Gastrocnemius medialis (tissue), 4 donors: ENCODE data around the gene PRKG1.

Experiments used
- CTCF ChIP-seq, 5 experiments: fragments of 450-650 bp in 3 of 5; fragments of 200-600 bp in 2 of 5; sonication (generic) in 2 of 5; IDR thresholded peaks in 4 of 5; conservative IDR thresholded peaks in 1 of 5; 1 replicate in 4 of 5; 2 replicates in 1 of 5; pipeline ENCODE4 v1.5.1; 2016 to 2019; ENCODE audit warnings: antibody characterized with exemption in 5 of 5, mild to moderate bottlenecking in 3 of 5, moderate library complexity in 3 of 5
- POLR2A ChIP-seq, 2 donors: fragments of 450-650 bp; IDR thresholded peaks; one replicate each; pipeline ENCODE4 v1.6.1; 2017; ENCODE audit warnings: antibody characterized with exemption in 2 of 2, mild to moderate bottlenecking in 2 of 2, moderate library complexity in 2 of 2

- TF ChIP-seq CTCF (IDR thresholded peaks at IDR 0.05 in 4 of 5, conservative IDR thresholded peaks at IDR 0.05 in 1 of 5) (no peak), POLR2A (IDR thresholded peaks at IDR 0.05) (no peak)
These were observed 405.4 kb downstream of the PRKG1 start for GRCh38 chr10:51479711-51480110.
